ENCODE data around the gene USP46.

- TF ChIP-seq, protein P1, sequence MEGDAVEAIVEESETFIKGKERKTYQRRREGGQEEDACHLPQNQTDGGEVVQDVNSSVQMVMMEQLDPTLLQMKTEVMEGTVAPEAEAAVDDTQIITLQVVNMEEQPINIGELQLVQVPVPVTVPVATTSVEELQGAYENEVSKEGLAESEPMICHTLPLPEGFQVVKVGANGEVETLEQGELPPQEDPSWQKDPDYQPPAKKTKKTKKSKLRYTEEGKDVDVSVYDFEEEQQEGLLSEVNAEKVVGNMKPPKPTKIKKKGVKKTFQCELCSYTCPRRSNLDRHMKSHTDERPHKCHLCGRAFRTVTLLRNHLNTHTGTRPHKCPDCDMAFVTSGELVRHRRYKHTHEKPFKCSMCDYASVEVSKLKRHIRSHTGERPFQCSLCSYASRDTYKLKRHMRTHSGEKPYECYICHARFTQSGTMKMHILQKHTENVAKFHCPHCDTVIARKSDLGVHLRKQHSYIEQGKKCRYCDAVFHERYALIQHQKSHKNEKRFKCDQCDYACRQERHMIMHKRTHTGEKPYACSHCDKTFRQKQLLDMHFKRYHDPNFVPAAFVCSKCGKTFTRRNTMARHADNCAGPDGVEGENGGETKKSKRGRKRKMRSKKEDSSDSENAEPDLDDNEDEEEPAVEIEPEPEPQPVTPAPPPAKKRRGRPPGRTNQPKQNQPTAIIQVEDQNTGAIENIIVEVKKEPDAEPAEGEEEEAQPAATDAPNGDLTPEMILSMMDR (conservative IDR thresholded peaks at IDR 0.05 in 1 of 2, IDR thresholded peaks at IDR 0.05 in 1 of 2; ENCODE audit: extremely low read depth in 1 of 2, insufficient read depth in 1 of 2, low read depth in 1 of 2, low read length in 2 of 2): no peak
- TF ChIP-seq EZH2 (IDR thresholded peaks at IDR 0.05; ENCODE audit: borderline replicate concordance, low read length): no peak
These were observed 28.6 kb upstream of the USP46 start for GRCh38 chr4:52687696-52688095.
